Stomach (tissue), 4 donors: ENCODE measurements around the gene TRPT1.

Experiments used
- EP300 ChIP-seq: sonication (generic); formaldehyde crosslinking; IDR thresholded peaks from one replicate; pipeline ENCODE4 v1.6.1; 2017; ENCODE audit warnings: antibody characterized with exemption
- POLR2A ChIP-seq, 4 donors: fragments of 450-650 bp; IDR thresholded peaks; one replicate each; pipeline ENCODE4 v1.6.1; 2016; ENCODE audit warnings: antibody characterized with exemption in 4 of 4, control low read depth in 2 of 4, mild to moderate bottlenecking in 1 of 4, moderate library complexity in 1 of 4
- TF ChIP-seq, protein P1 (sequence below), 7 experiments: fragments of 450-650 bp in 4 of 7; fragments of 200-600 bp in 3 of 7; sonication (generic) in 3 of 7; IDR thresholded peaks; one replicate each; pipeline ENCODE4 v1.5.1; 2016 to 2019; ENCODE audit warnings: antibody characterized with exemption in 7 of 7, control low read depth in 2 of 7, mild to moderate bottlenecking in 1 of 7

DNA sequence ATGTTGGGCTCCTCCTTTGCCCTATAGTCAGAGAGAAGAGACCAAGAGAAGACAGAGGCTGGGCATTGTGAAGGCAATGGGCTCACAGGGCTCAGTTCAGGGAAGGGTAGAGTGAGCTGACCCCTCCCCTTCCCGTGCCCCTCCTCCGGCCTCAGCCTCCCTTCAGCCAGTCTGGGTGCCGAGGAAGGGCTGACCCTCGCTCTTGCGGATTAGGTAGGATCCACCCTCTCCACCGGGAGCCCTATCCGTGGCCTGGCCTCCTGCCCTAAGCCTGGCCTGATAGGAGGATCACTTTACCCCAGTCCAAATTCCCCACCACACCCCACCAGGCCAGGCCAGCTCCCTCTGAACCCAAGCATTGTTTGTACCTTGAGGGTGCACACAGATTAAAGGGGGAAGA is 22.6 kb upstream of the TRPT1 start:
- TF ChIP-seq, protein P1, sequence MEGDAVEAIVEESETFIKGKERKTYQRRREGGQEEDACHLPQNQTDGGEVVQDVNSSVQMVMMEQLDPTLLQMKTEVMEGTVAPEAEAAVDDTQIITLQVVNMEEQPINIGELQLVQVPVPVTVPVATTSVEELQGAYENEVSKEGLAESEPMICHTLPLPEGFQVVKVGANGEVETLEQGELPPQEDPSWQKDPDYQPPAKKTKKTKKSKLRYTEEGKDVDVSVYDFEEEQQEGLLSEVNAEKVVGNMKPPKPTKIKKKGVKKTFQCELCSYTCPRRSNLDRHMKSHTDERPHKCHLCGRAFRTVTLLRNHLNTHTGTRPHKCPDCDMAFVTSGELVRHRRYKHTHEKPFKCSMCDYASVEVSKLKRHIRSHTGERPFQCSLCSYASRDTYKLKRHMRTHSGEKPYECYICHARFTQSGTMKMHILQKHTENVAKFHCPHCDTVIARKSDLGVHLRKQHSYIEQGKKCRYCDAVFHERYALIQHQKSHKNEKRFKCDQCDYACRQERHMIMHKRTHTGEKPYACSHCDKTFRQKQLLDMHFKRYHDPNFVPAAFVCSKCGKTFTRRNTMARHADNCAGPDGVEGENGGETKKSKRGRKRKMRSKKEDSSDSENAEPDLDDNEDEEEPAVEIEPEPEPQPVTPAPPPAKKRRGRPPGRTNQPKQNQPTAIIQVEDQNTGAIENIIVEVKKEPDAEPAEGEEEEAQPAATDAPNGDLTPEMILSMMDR (IDR thresholded peaks at IDR 0.05) = no peak
- TF ChIP-seq POLR2A (IDR thresholded peaks at IDR 0.05) (no peak), EP300 (no peak)
